Kidney epithelial cell (primary cell): Measurements from ENCODE around the gene TMEM120B. TPM values are rescaled to one million over a fixed set of nuclear protein-coding genes. Genes with fewer than 3 reads are reported as not detected.
"Not testable (repeated sequence)": the region's sequence is repeated elsewhere in the genome, so short reads cannot be mapped to it uniquely, and the experiment has no call there.

Source experiments
- DNase-seq: peaks from one replicate; pipeline ENCODE4 v3.0.0-alpha.2; 2010; ENCODE audit warnings: low read depth
- H3K27me3 ChIP-seq: 2 replicates; pipeline ENCODE4 v1.6.0; 2011; ENCODE audit warnings: low read length; ENCODE audit not compliant: control insufficient read depth, insufficient read depth
- H3K36me3 ChIP-seq: 2 replicates; pipeline ENCODE4 v1.5.1; 2011; ENCODE audit warnings: low read length; ENCODE audit not compliant: control insufficient read depth, insufficient read depth
- H3K4me3 ChIP-seq: 2 replicates; pipeline ENCODE4 v1.5.1; 2011; ENCODE audit warnings: low read depth, mild to moderate bottlenecking, control low read depth, low read length
- CTCF ChIP-seq: IDR thresholded peaks from 2 replicates; pipeline ENCODE4 v1.5.1; 2011; ENCODE audit warnings: mild to moderate bottlenecking, moderate library complexity, low read length, control low read depth, inconsistent platforms; ENCODE audit not compliant: insufficient read depth, poor library complexity, severe bottlenecking
- total RNA-seq: library from RNA; depleted of rRNA; stranded (reverse); fragments of >200 nt; gene quantifications from 2 replicates; pipeline ENCODE4 v1.2.3, GENCODE V29; 2015

The TMEM120B gene
- 8.8 and 8.9 TPM in 2 replicates for total RNA-seq

- no peak for TF ChIP-seq CTCF
- H3K36me3 ChIP-seq: no peaks in the 10 kb centered on the region
- H3K4me3 ChIP-seq: peak within 1 kb of the TSS; percentile 78
- DNase-seq: no peak
- H3K27me3 ChIP-seq: no peaks in the 10 kb centered on the region
Measured at GRCh38 chr12:121712461-121713256, at the start of gene TMEM120B. Gene TMEM120B, plus strand, starts transcription at chr12:121712752. Its CDS starts 144 bp downstream, at chr12:121712896.

- no peaks in the 10 kb centered on the region for H3K27me3 ChIP-seq
- TF ChIP-seq CTCF: no peak
- DNase-seq: no peak
- H3K36me3 ChIP-seq: no peaks in the 10 kb centered on the region
- no peak overlapping the region for H3K4me3 ChIP-seq
Measured at GRCh38 chr12:121663610-121663929, 49.0 kb upstream of the TMEM120B start.

- DNase-seq, H3K27me3 ChIP-seq, H3K4me3 ChIP-seq, H3K36me3 ChIP-seq: not testable (repeated sequence)
Measured at GRCh38 chr12:121666829-121667228, 45.7 kb upstream of the TMEM120B start.

GRCh38 chr12:121668750-121669520 is 43.6 kb upstream of the TMEM120B start:
- Histone ChIP-seq H3K27me3 (no peaks in the 10 kb centered on the region), H3K36me3 (no peaks in the 10 kb centered on the region), H3K4me3 (no peak overlapping the region)
- DNase-seq: no peak
- peak; percentile 74 for TF ChIP-seq CTCF

GRCh38 chr12:121669521-121669900 is 43.0 kb upstream of the TMEM120B start, which contains the start of gene MORN3:
Gene MORN3, minus strand, starts transcription at chr12:121669654. Its CDS starts 171 bp downstream, at chr12:121669483.
- TF ChIP-seq CTCF: no peak
- Histone ChIP-seq H3K36me3 (no peaks in the 10 kb centered on the region), H3K4me3 (no peak within 1 kb of the TSS), H3K27me3 (no peaks in the 10 kb centered on the region)
- no peak for DNase-seq

GRCh38 chr12:121673013-121673511 is 39.5 kb upstream of the TMEM120B start:
- TF ChIP-seq CTCF: no peak
- no peaks in the 10 kb centered on the region for H3K27me3 ChIP-seq
- no peaks in the 10 kb centered on the region for H3K36me3 ChIP-seq
- no peak overlapping the region for H3K4me3 ChIP-seq
- no peak for DNase-seq
